GM21576 (cell line): Measurements from ENCODE around the gene ARFGEF3.

Experiments
- ATAC-seq: cut with Tn5 transposase; IDR thresholded peaks from one replicate; pipeline ENCODE4 v1.9.1; 2021; ENCODE audit warnings: mild to moderate bottlenecking, moderate library complexity; ENCODE audit not compliant: unreplicated experiment

The ARFGEF3 gene

DNA sequence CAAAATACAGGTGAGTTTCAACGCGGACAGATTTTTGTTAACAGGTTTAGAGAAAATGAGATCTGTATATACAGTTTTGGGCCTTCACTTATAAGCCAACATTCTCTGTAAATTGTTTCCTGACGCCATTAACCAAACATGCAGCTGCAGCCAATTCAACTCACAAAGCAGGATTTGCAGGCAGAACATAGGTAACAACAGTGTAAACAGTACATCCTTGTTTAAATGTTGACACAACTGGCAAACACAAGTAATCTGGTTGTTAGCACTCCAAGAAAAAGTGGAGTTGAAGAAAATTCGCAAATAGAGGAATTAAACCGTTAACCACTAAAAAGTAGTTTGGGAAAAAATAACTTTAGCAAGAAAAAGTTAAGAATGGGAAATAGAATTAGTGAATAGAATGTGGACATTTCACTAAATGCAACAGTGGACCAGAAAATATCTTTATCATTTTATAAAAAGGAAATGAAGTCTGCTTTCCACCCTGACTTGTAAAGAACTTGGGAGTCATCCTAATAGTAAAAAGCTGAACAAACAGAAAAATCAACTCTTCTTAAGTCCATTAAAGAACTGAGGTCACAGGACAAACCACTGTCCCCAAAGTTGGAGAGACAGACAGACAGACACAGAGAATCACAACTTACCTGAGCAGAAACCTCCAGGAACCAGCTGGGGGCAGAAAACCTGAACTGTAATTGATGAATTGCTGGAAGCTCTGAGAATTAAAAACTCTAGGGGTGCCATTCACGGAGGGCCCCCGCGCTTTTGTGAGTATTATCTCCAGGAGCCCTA lies 226.0 kb downstream of the ARFGEF3 start:
- no peak for ATAC-seq

DNA sequence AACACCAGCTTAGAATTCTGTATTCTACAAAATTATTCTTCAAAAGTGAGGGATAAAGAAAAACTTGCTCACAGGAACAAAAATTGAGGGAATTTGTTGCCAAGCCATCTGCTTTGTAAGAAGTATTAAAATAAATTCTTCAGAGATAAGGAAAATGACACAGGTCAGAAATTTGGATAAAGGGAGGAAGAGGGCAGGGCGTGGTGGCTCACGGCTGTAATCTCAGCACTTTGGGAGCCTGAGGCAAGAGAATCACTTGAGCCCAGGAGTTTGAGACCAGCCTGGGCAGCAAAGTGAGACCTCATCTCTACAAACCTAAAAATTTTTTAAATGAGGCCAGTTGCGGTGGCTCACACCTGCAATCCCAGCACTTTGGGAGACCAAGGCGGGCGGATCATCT lies 227.8 kb downstream of the ARFGEF3 start:
- no peak for ATAC-seq
